NCI-H2196 treated with DMSO at 0.1 percent for 48 hours (cell line): ENCODE results near the gene UGCG.
"Not testable (repeated sequence)": the region's sequence is repeated elsewhere in the genome, so short reads cannot be mapped to it uniquely, and the experiment has no call there.

Experiments
- DNase-seq: peaks from one replicate; lab custom pipeline; 2025; ENCODE audit not compliant: unreplicated experiment; lab: John Stamatoyannopoulos, UW

The UGCG gene

GRCh38 chr9:111890334-111890733, 6.3 kb upstream of the UGCG start:
- no peak for DNase-seq

- not testable (repeated sequence) for DNase-seq
Measured at GRCh38 chr9:111890867-111891266, 5.7 kb upstream of the UGCG start.

- no peak for DNase-seq
Measured at GRCh38 chr9:111891910-111892499, 4.6 kb upstream of the UGCG start.

GRCh38 chr9:111896942-111897600, 457 bp downstream of the UGCG start:
- no peak for DNase-seq

GRCh38 chr9:111897601-111898137, 1.1 kb downstream of the UGCG start:
- no peak for DNase-seq

GRCh38 chr9:111898331-111899096, 1.9 kb downstream of the UGCG start:
- no peak for DNase-seq

- DNase-seq: no peak
Measured at GRCh38 chr9:111900151-111900857, 3.7 kb downstream of the UGCG start.

GRCh38 chr9:111900858-111901612, 4.4 kb downstream of the UGCG start:
- no peak for DNase-seq

GRCh38 chr9:111902391-111903139, 6.0 kb downstream of the UGCG start:
- DNase-seq: no peak

GRCh38 chr9:111903535-111903934, 6.9 kb downstream of the UGCG start:
- not testable (repeated sequence) for DNase-seq

- no peak for DNase-seq
Measured at GRCh38 chr9:111904026-111904425, 7.4 kb downstream of the UGCG start.

GRCh38 chr9:111904891-111905291, 8.3 kb downstream of the UGCG start:
- no peak for DNase-seq

GRCh38 chr9:111907147-111907546, 10.5 kb downstream of the UGCG start:
- no peak for DNase-seq

- DNase-seq: no peak
Measured at GRCh38 chr9:111909444-111909843, 12.8 kb downstream of the UGCG start.

GRCh38 chr9:111910428-111910827, 13.8 kb downstream of the UGCG start:
- no peak for DNase-seq

- no peak for DNase-seq
Measured at GRCh38 chr9:111913159-111913558, 16.5 kb downstream of the UGCG start.

GRCh38 chr9:111914749-111915424, 18.3 kb downstream of the UGCG start:
- no peak for DNase-seq

GRCh38 chr9:111915425-111915758, 18.8 kb downstream of the UGCG start:
- DNase-seq: no peak

GRCh38 chr9:111916234-111916645, 19.6 kb downstream of the UGCG start:
- DNase-seq: no peak
